Activated CD8-positive, alpha-beta memory T cell treated with anti-CD3 and anti-CD28 coated beads for 1 hour (primary cell): ENCODE data around the gene SPOCK1.

Experiments
- DNase-seq, 2 donors: peaks; one replicate each; pipeline ENCODE4 v3.0.0-alpha.2; 2020; ENCODE audit warnings: low read depth in 1 of 2; ENCODE audit errors: extremely low read depth in 1 of 2

SPOCK1 gene

GRCh38 chr5:137496919-137497318 is 2.2 kb downstream of the SPOCK1 start:
- no peak for DNase-seq

GRCh38 chr5:137492331-137492730 is 6.8 kb downstream of the SPOCK1 start:
- DNase-seq, result no peak

GRCh38 chr5:137491121-137491520 is 8.0 kb downstream of the SPOCK1 start:
- DNase-seq, result no peak

- DNase-seq, result no peak
These were observed 8.5 kb downstream of the SPOCK1 start for GRCh38 chr5:137490591-137490990.

- no peak for DNase-seq
These were observed 10.2 kb downstream of the SPOCK1 start for GRCh38 chr5:137488974-137489373.

GRCh38 chr5:137488516-137488915 is 10.6 kb downstream of the SPOCK1 start:
- DNase-seq, result no peak

- DNase-seq, result no peak
These were observed 11.5 kb downstream of the SPOCK1 start for GRCh38 chr5:137487600-137487999.

- DNase-seq, result no peak
These were observed 12.4 kb downstream of the SPOCK1 start for GRCh38 chr5:137486707-137487106.

- no peak for DNase-seq
These were observed 17.5 kb downstream of the SPOCK1 start for GRCh38 chr5:137481596-137481995.

- no peak for DNase-seq
These were observed 21.1 kb downstream of the SPOCK1 start for GRCh38 chr5:137478043-137478442.

- no peak for DNase-seq
These were observed 28.3 kb downstream of the SPOCK1 start for GRCh38 chr5:137470921-137471220.

- no peak for DNase-seq
These were observed 28.8 kb downstream of the SPOCK1 start for GRCh38 chr5:137470111-137470920.

- no peak for DNase-seq
These were observed 32.2 kb downstream of the SPOCK1 start for GRCh38 chr5:137466889-137467288.

GRCh38 chr5:137465930-137466329 is 33.2 kb downstream of the SPOCK1 start:
- no peak for DNase-seq

- no peak for DNase-seq
These were observed 36.2 kb downstream of the SPOCK1 start for GRCh38 chr5:137462816-137463520.

GRCh38 chr5:137462265-137462590 is 36.9 kb downstream of the SPOCK1 start:
- no peak for DNase-seq

- DNase-seq, result no peak
These were observed 37.5 kb downstream of the SPOCK1 start for GRCh38 chr5:137461391-137462264.

GRCh38 chr5:137454671-137455070 is 44.5 kb downstream of the SPOCK1 start:
- DNase-seq, result no peak

- DNase-seq, result no peak
These were observed 45.5 kb downstream of the SPOCK1 start for GRCh38 chr5:137453483-137454080.

GRCh38 chr5:137450759-137451158 is 48.4 kb downstream of the SPOCK1 start:
- DNase-seq, result no peak

GRCh38 chr5:137448868-137449267 is 50.3 kb downstream of the SPOCK1 start:
- DNase-seq, result no peak
